GM18507 (cell line): ENCODE data around the gene LRRC8D.

Source experiments
- DNase-seq: peaks from one replicate; pipeline ENCODE4 v3.0.0; 2011; ENCODE audit warnings: low read depth; ENCODE audit not compliant: insufficient read length; ENCODE audit errors: extremely low spot score
- FAIRE-seq: peaks from 2 replicates; lab custom pipeline; 2011; peaks lifted over from hg19 to GRCh38; lab: Jason Lieb, UNC

LRRC8D gene

GRCh38 chr1:89829186-89829585, 8.4 kb downstream of the LRRC8D start:
- DNase-seq (no peak), FAIRE-seq (no peak)

- no peak for DNase-seq
- no peak for FAIRE-seq
Measured at GRCh38 chr1:89831462-89832120, 10.8 kb downstream of the LRRC8D start.

DNA sequence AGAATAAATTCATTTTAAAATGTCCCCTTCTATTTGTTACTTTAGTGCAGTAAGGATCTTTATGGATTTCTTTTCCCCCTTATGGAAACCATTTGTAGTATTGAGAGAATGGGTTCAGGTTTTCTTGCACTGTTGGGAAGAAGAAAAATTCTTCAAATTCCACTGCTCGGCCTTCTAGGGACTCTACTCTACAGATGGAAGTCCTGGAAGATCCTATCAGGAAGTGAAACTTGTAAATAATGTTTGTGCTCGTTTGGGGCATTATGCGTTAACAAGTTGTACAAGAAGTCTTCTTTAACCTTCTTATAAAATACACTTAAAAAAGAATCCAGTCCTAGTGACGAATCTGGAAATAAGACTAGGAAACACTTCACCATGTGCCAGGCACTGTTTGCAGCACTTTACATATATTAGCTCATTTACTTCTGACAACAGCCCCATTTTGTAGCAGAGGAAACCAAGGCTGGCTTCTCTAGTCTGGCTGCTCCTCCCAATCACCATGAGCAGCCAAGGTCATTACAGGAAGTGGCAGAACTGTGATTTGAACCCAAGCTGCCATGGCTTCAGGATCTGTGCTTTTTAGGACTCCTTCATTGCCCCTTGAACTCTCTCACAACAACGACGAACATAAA, 11.8 kb downstream of the LRRC8D start:
- DNase-seq (no peak), FAIRE-seq (no peak)

GRCh38 chr1:89833183-89834082, 12.6 kb downstream of the LRRC8D start:
- FAIRE-seq (no peak), DNase-seq (no peak)

DNA sequence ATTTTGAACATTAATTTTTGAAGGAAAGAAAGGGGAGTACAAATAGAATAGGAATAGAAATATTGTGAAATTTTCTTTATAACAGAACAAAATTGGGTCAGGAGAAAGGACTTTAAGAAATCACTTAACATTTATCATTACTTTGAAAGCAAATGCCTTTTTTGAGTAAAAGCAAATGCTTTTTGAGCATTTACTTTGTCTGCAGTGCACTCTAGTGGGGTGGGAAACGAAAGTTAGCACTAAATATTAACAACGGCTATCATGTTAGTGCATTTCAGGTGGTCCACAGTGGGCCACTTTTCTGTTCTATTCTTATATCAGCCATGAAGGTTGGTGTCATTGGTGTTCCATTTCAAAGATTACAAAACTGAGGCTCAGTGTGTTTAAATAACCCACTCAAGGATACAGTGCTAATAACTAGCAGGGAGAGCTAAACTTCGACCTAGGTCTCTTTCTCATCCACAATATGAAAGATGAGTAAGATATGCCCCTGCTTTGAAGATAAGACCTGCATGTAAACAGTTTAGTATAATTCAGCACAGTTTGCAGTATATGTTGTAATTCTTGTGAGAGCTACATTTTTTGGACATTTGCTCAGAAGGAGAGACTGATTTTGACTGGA, 13.4 kb downstream of the LRRC8D start:
- FAIRE-seq (no peak), DNase-seq (no peak)

DNA sequence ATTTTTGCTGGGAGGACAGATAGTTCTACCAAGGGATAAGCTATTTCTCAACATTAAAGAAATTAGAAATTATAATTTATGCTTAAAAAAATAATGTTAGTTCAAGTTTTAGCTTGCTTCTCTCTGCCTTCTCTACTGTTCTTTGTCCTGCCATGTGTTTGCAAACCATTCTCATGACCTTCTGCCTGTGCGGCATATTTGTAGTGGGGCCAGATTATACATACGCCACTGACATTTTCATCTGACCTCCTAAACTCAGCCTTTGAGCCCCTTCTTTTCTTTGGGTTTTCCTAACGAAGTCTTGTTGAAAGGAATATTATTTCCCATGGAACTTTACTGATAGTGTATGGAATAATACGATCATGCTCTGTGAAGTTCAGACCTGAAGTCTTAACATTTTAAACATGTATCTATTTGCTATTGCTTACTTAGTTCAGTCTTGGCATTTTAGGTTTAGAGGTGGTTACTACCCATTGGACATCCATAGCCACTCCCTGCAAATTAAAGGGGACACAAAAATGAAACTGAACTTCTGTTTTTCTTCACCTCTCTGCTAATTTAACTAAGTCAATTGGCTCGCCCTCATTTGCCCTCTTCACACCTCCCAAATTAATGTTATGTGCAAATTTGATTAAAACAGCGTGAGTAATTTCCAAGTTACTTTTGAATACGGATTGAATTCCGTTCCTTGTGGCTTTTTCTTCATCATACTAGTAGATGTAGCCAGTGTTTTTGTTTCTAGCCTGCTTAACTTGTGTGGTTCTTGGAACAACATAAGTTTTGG, 15.6 kb downstream of the LRRC8D start:
- no peak for DNase-seq
- no peak for FAIRE-seq

DNA sequence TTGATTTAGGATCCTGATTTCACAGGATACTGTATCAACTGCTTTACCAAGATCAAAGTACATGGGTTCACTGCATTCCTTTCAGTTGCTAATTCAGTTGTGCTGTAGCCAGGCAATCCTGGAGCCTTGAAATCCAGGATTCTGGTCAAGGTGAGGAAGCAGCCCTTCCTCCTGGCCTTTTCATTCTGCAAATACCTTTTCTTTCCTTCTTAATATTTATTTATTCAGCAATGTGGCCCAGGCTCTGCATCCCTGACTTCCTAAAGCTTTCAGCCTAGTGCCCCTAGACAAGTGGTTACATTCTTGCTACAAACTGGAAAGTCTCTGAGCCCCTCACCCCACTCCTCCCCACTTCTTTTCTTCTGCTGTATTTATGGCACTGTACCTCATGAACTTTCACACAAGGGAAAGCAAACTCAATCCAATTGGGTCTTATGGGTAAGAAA, 16.2 kb downstream of the LRRC8D start:
- FAIRE-seq = no peak
- DNase-seq = no peak

GRCh38 chr1:89837510-89837909, 16.7 kb downstream of the LRRC8D start:
- FAIRE-seq = no peak
- no peak for DNase-seq

DNA sequence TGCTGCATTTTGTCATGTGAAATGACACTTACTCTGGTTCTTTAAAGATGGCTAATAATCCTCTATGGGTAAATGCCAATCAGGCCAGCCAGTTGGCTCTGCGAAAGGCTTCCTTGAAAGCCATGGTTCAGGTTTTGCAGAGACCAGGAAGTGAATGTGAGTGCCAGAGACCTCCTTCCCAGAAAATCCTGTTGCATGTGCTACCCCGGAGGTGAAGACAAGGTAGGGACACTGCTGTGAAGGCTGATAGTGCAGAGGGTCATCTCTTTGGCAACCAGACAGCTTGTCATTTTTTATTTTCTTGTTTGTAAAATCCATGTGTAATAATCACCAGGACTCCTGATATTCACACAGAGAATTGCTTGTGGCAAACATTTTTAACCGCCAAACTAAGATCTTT, 18.7 kb downstream of the LRRC8D start:
- FAIRE-seq = no peak
- no peak for DNase-seq

- DNase-seq (no peak), FAIRE-seq (no peak)
Measured at GRCh38 chr1:89841507-89841906, 20.7 kb downstream of the LRRC8D start.

DNA sequence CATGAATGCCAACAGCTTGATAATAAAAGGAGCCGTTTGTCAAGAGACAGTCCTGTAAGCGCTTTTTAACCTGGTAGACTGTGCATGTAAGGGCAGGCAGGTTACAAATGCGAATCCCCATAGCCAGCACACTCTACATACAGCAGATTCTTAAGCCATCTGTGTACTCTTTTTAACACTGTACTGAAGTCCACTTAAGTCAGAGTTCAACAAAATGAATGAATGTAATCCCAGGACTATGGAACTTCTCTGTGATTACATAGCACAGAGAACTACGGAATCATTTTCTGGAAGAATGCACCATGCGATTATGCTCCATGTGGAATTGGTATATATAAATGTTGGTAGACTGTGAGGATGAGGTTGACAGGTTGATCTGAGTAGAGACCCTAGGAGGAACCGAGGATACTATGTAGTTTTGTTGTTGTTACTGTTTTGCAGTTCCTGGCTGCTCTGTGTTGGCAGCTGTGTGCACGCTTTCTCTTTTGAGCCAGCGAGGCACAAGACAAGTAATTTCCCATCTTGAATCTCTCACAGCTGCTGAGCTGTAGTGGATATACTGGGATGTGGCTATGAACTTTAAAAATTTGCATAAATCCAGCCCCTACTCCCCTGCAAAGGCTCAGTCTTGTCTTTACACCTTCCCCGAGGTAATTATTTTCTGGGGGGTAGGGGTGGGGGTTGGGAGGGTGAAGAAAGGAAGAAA, 21.9 kb downstream of the LRRC8D start:
- DNase-seq (no peak), FAIRE-seq (peak; percentile 77)

DNA sequence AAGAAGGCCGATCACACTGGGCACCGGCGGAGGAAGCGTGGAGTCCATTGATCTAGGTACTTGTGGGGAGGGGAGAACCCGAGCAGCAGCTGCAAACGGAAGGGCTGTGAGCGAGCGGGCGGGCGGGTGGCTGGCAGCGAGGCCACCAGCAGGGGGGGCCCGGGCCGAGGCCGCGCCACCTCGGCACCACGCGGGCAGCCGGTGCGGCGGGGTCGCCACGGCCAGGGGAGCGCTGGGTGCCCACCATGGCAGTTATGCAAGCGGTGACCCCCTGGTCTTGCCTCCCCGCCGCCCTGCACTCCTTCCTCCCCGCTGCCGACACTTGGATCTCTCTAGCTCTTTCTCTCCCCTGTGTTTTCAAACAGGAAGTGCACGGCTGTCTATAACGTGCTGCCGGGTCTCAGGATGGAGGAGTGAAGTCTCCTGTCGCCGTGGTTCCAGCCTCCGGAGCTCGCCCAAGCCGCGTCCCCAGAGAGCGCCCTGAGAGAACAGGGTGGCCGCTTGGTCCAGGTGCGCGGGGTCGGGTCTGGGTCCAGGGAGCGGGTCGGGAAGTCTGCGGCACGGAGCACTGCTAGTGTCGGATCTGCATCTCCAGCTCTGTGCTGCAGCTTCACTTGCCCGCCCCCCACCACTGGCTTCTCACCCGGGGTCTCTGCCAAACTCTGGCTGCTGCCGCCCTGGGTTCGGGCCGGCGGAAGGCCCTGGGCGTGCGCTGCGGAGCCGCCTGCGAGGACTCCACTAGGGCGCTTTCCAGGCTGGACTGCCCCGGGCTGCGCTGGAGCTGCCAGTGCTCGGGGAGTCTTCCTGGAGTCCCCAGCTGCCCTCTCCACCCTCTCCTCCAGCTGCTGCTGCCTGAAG, 22.7 kb downstream of the LRRC8D start:
- peak; percentile 75 for DNase-seq
- FAIRE-seq = peak; percentile 73

GRCh38 chr1:89844241-89844807, 23.5 kb downstream of the LRRC8D start:
- FAIRE-seq (peak; percentile 46), DNase-seq (no peak)

GRCh38 chr1:89844860-89845259, 24.0 kb downstream of the LRRC8D start:
- FAIRE-seq (no peak), DNase-seq (no peak)

DNA sequence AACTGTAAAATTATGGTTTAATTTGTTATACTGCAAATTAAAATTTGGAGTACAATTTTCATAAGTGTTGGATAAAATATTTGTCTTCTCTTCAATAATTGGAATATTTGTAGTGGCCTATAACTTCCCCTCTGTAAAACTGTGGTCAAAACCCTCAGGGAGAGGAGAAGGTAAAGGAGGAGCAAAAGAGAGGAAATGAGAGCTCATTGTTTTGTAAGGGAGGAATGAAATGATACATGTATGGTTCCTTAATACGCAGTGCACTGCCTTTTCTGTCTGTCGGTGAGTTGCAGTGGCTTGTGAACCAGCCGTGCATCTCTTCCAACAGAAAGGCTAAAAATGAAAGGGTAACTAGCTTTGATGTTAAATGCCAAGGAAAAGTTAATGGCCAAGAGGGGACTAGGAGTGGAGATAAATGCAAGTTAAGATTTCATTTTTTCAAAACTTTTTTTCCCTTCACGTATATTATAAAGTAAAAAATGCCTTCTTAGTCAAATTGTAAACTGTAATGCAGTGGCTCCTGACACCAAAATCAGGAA, 26.4 kb downstream of the LRRC8D start:
- FAIRE-seq = no peak
- no peak for DNase-seq

DNA sequence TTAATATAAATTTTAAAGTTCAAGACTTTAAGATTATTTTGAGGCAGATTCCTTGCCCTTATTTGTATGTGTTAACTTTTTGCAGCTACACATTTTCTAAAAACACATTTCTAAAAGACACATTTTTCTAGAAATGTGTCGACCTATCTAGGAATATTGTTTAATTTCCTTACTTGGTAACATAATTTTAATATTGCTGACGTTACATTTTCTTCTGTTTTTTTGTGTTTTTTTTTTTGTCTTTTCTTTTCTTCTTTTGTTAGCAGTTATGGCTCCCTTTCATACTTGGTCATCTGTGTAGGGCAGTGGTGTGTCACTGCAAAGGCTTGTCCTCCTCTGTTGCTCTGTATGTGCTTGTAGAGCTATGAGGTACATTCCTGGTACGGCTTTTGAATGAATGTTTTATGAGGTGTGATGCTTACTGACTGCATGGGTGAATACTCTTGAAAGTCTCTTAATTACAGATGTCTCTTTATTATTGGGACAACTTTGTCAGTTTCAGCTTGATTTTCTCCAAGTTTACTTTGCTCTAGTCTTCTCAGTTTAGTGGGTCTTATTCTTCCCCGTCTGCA, 30.1 kb downstream of the LRRC8D start:
- no peak for FAIRE-seq
- no peak for DNase-seq

GRCh38 chr1:89854140-89854539, 33.3 kb downstream of the LRRC8D start:
- no peak for DNase-seq
- FAIRE-seq = no peak
